ENCODE data around the gene SLC8A1. TPM values are rescaled to one million over a fixed set of nuclear protein-coding genes. Genes with fewer than 3 reads are reported as not detected.
A peak's percentile ranks its signal among the peaks of the same experiment; 100 is the strongest.

Gene SLC8A1
- total RNA-seq, 2 donors from 2014 or later = 4.7 to 6.3 TPM

GRCh38 chr2:40304340-40304739 lies 147.6 kb downstream of the SLC8A1 start:
- TF ChIP-seq CTCF (conservative IDR thresholded peaks at IDR 0.05) = no peak
- WGBS, 2 experiments (ENCODE audit: insufficient coverage in 1 of 2, insufficient read length in 1 of 2) = 76 to 78% methylated on average over 8 of the region's 8 CpGs
- Histone ChIP-seq H3K9ac (ENCODE audit: extremely low read depth, low read length, poor library complexity, severe bottlenecking) (no peak overlapping the region), H3K4me3 (ENCODE audit: low read length) (no peak overlapping the region), H3K36me3 (ENCODE audit: control insufficient read depth, insufficient read depth, low read length) (no peaks in the 10 kb centered on the region), H3K27ac (ENCODE audit: low read depth, low read length) (no peak overlapping the region), H3K9me3 (ENCODE audit: control insufficient read depth, low read length) (no peaks in the 10 kb centered on the region), H3K27me3 (ENCODE audit: control insufficient read depth, insufficient read depth, low read length, poor library complexity, severe bottlenecking) (no peaks in the 10 kb centered on the region), H3K4me1 (ENCODE audit: control insufficient read depth, insufficient read depth, low read length) (no peaks in the 10 kb centered on the region)
- no peaks in the 10 kb centered on the region for H3K9me3 Mint-ChIP-seq
- peaks cover 4% of the 10 kb centered on the region for H3K4me1 Mint-ChIP-seq
- no peak overlapping the region for H3K4me3 Mint-ChIP-seq
- H3K27me3 Mint-ChIP-seq (ENCODE audit: insufficient read depth) = no peaks in the 10 kb centered on the region
- H3K36me3 Mint-ChIP-seq (ENCODE audit: low read depth) = no peaks in the 10 kb centered on the region
- DNase-seq = peak; percentile 52
- no peak overlapping the region for H3K27ac Mint-ChIP-seq

GRCh38 chr2:40303746-40304145 lies 148.1 kb downstream of the SLC8A1 start:
- Histone ChIP-seq H3K27me3 (ENCODE audit: control insufficient read depth, insufficient read depth, low read length, poor library complexity, severe bottlenecking) (no peaks in the 10 kb centered on the region), H3K27ac (ENCODE audit: low read depth, low read length) (no peak overlapping the region), H3K9ac (ENCODE audit: extremely low read depth, low read length, poor library complexity, severe bottlenecking) (no peak overlapping the region), H3K9me3 (ENCODE audit: control insufficient read depth, low read length) (no peaks in the 10 kb centered on the region), H3K4me3 (ENCODE audit: low read length) (no peak overlapping the region), H3K4me1 (ENCODE audit: control insufficient read depth, insufficient read depth, low read length) (no peaks in the 10 kb centered on the region), H3K36me3 (ENCODE audit: control insufficient read depth, insufficient read depth, low read length) (no peaks in the 10 kb centered on the region)
- no peak overlapping the region for H3K4me3 Mint-ChIP-seq
- 89 to 96% methylated on average over 3 to 4 of the region's 4 CpGs for WGBS, 2 experiments (ENCODE audit: insufficient coverage in 1 of 2, insufficient read length in 1 of 2)
- H3K9me3 Mint-ChIP-seq = no peaks in the 10 kb centered on the region
- no peaks in the 10 kb centered on the region for H3K36me3 Mint-ChIP-seq (ENCODE audit: low read depth)
- DNase-seq = no peak
- no peaks in the 10 kb centered on the region for H3K27me3 Mint-ChIP-seq (ENCODE audit: insufficient read depth)
- no peak for TF ChIP-seq CTCF (conservative IDR thresholded peaks at IDR 0.05)
- H3K27ac Mint-ChIP-seq = no peak overlapping the region
- H3K4me1 Mint-ChIP-seq = peaks cover 4% of the 10 kb centered on the region

- H3K9me3 Mint-ChIP-seq = no peaks in the 10 kb centered on the region
- no peaks in the 10 kb centered on the region for H3K36me3 Mint-ChIP-seq (ENCODE audit: low read depth)
- peaks cover 5% of the 10 kb centered on the region for H3K4me1 Mint-ChIP-seq
- Histone ChIP-seq H3K27me3 (ENCODE audit: control insufficient read depth, insufficient read depth, low read length, poor library complexity, severe bottlenecking) (no peaks in the 10 kb centered on the region), H3K36me3 (ENCODE audit: control insufficient read depth, insufficient read depth, low read length) (no peaks in the 10 kb centered on the region), H3K4me1 (ENCODE audit: control insufficient read depth, insufficient read depth, low read length) (no peaks in the 10 kb centered on the region), H3K9me3 (ENCODE audit: control insufficient read depth, low read length) (no peaks in the 10 kb centered on the region), H3K4me3 (ENCODE audit: low read length) (no peak overlapping the region), H3K9ac (ENCODE audit: extremely low read depth, low read length, poor library complexity, severe bottlenecking) (no peak overlapping the region), H3K27ac (ENCODE audit: low read depth, low read length) (no peak overlapping the region)
- no peaks in the 10 kb centered on the region for H3K27me3 Mint-ChIP-seq (ENCODE audit: insufficient read depth)
- no peak for DNase-seq
- no peak overlapping the region for H3K27ac Mint-ChIP-seq
- 97 to 100% methylated on average over 1 of the region's 2 CpGs for WGBS, 2 experiments (ENCODE audit: insufficient coverage in 1 of 2, insufficient read length in 1 of 2)
- TF ChIP-seq CTCF (conservative IDR thresholded peaks at IDR 0.05) = no peak
- no peak overlapping the region for H3K4me3 Mint-ChIP-seq
Measured at GRCh38 chr2:40302751-40303325, 149.1 kb downstream of the SLC8A1 start.
